GM18517 (cell line): ENCODE measurements around the gene AREG.

ENCODE experiments used
- ATAC-seq: cut with Tn5 transposase; IDR thresholded peaks from one replicate; pipeline ENCODE4 v1.9.1; 2021; ENCODE audit warnings: mild to moderate bottlenecking, moderate library complexity; ENCODE audit not compliant: unreplicated experiment

AREG gene

GRCh38 chr4:74431113-74431826, 13.7 kb upstream of the AREG start:
- no peak for ATAC-seq

- no peak for ATAC-seq
These were observed 11.9 kb upstream of the AREG start for GRCh38 chr4:74433043-74433442.

GRCh38 chr4:74433541-74434172, 11.3 kb upstream of the AREG start:
- no peak for ATAC-seq

- ATAC-seq, result no peak
These were observed 9.6 kb upstream of the AREG start for GRCh38 chr4:74435296-74435695.

- no peak for ATAC-seq
These were observed 7.1 kb upstream of the AREG start for GRCh38 chr4:74437866-74438265.

- ATAC-seq, result no peak
These were observed 6.3 kb upstream of the AREG start for GRCh38 chr4:74438661-74439060.

GRCh38 chr4:74439952-74440351, 5.0 kb upstream of the AREG start:
- no peak for ATAC-seq

GRCh38 chr4:74440356-74440755, 4.6 kb upstream of the AREG start:
- no peak for ATAC-seq

- no peak for ATAC-seq
These were observed 3.2 kb upstream of the AREG start for GRCh38 chr4:74441744-74442143.

GRCh38 chr4:74446193-74446868, 1.4 kb downstream of the AREG start:
- no peak for ATAC-seq

GRCh38 chr4:74446896-74447295, 2.0 kb downstream of the AREG start:
- no peak for ATAC-seq

- ATAC-seq, result no peak
These were observed 2.8 kb downstream of the AREG start for GRCh38 chr4:74447636-74448233.

- ATAC-seq, result no peak
These were observed 4.8 kb downstream of the AREG start for GRCh38 chr4:74449571-74450297.

GRCh38 chr4:74450298-74450683, 5.4 kb downstream of the AREG start:
- no peak for ATAC-seq

- no peak for ATAC-seq
These were observed 6.3 kb downstream of the AREG start for GRCh38 chr4:74451214-74451661.

- no peak for ATAC-seq
These were observed 8.2 kb downstream of the AREG start for GRCh38 chr4:74453037-74453635.

GRCh38 chr4:74453829-74454742, 9.2 kb downstream of the AREG start:
- ATAC-seq, result no peak

GRCh38 chr4:74455361-74456055, 10.6 kb downstream of the AREG start:
- no peak for ATAC-seq
